NT2/D1 (cell line): ENCODE results near the gene IWS1.
A peak's percentile ranks its signal among the peaks of the same experiment; 100 is the strongest.
"Not testable (repeated sequence)": the region's sequence is repeated elsewhere in the genome, so short reads cannot be mapped to it uniquely, and the experiment has no call there.

ENCODE experiments used
- DNase-seq: peaks from one replicate; pipeline ENCODE4 v3.0.0-alpha.2; 2011; ENCODE audit warnings: low read depth, low spot score
- H3K27me3 ChIP-seq: 2 replicates; pipeline ENCODE4 v1.6.0; 2011; ENCODE audit warnings: mild to moderate bottlenecking; ENCODE audit not compliant: insufficient read length, insufficient read depth
- H3K36me3 ChIP-seq: 2 replicates; pipeline ENCODE4 v1.6.1; 2011; ENCODE audit warnings: mild to moderate bottlenecking, low read length, mixed read lengths; ENCODE audit not compliant: insufficient read depth, insufficient read length
- H3K4me1 ChIP-seq: 2 replicates; pipeline ENCODE4 v1.5.1; 2011; ENCODE audit not compliant: insufficient read depth, insufficient read length
- H3K4me3 ChIP-seq: 2 replicates; pipeline ENCODE4 v1.5.1; 2011; ENCODE audit warnings: low read depth; ENCODE audit not compliant: insufficient read length
- H3K9ac ChIP-seq: 2 replicates; pipeline ENCODE4 v1.6.0; 2011; ENCODE audit warnings: low read depth; ENCODE audit not compliant: insufficient read length
- H3K9me3 ChIP-seq: 2 replicates; pipeline ENCODE4 v1.5.1; 2011; ENCODE audit warnings: mild to moderate bottlenecking, low read length; ENCODE audit not compliant: insufficient read depth
- SUZ12 ChIP-seq: IDR thresholded peaks from 2 replicates; pipeline ENCODE4 v1.6.1; 2011; ENCODE audit not compliant: insufficient read length, insufficient read depth; ENCODE audit errors: extremely low read depth
- YY1 ChIP-seq: IDR thresholded peaks from 2 replicates; pipeline ENCODE4 v1.6.1; 2011; ENCODE audit not compliant: insufficient read length, insufficient read depth
- ZNF274 ChIP-seq: IDR thresholded peaks from 2 replicates; pipeline ENCODE4 v1.6.1; 2011; ENCODE audit warnings: mild to moderate bottlenecking, low read depth, low read length

IWS1 gene

DNA sequence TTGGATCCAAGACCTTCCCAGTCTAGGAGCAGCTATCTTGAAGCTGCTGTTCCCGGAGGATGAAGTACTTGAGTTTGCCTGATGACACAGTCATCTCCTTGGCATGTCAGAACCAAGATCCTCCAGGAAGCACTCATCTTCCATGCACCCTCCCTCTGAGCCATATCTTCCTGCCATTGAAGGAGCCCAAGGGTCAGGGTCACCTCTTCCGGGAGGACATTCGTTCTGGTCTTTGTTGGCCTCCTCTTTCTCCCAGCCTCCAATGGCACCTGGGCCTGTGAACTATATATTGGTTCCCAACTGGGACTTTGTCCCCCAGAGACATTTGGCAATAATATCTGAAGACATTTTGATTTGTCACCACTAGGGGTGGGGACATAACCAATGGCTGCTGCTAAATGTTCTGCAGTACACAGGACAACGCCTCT is 4.9 kb upstream of the IWS1 start:
- TF ChIP-seq SUZ12 (no peak), ZNF274 (no peak), YY1 (no peak)
- no peak for DNase-seq
- H3K4me1 ChIP-seq = peaks cover 7% of the 10 kb centered on the region
- H3K27me3 ChIP-seq = no peaks in the 10 kb centered on the region
- no peak overlapping the region for H3K9ac ChIP-seq
- no peak overlapping the region for H3K4me3 ChIP-seq
- no peaks in the 10 kb centered on the region for H3K36me3 ChIP-seq
- 0 out of 2 replicates have a peak, but pooled peaks cover 4% of the 10 kb centered on the region for H3K9me3 ChIP-seq

DNA sequence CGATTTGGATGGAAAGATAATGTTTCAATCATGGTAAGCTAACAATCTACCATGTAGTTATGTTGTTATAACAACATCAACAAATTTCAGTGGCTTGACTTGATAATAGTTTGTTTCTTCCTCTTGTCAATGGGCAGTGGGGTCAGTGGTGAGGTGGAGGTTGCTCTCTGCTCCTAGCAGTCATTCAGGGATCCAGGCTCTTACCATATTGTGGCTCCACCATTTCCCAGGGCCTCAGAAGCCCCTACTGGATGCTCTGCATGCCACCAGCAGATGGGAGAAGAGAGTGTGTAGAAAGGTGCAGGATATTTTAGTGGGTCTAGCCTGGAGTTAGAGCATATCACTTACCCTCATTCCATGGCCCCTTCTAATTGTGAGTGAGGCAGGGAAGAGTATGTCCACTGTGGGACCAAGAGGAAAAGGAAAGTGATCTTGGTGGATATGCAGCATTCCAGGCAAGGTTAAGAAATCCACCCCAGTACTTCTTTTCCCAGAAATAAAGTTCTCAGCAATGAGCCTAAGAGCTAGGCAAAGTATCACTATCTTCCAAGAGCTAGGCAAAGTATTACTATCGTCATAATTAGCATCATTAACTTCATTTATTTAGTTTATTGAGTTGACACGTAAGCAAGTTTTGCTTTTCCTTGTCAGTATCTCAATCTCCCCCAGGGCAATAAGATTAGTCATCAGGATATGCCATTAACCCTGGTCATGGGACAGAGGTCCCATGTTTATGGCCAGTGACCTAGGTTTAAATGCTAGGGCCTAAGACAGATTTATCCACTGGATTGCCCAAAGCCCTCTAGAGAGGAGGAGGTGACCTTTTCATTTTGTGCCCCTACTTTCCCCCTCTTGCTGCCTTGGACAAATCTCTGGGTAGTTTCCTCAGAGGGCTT is 4.2 kb upstream of the IWS1 start:
- Histone ChIP-seq H3K4me1 (peaks cover 7% of the 10 kb centered on the region), H3K4me3 (no peak overlapping the region), H3K9me3 (0 out of 2 replicates have a peak, but pooled peaks cover 4% of the 10 kb centered on the region), H3K9ac (no peak overlapping the region), H3K36me3 (no peaks in the 10 kb centered on the region), H3K27me3 (no peaks in the 10 kb centered on the region)
- no peak for TF ChIP-seq SUZ12
- no peak for TF ChIP-seq YY1
- TF ChIP-seq ZNF274 = no peak
- no peak for DNase-seq

DNA sequence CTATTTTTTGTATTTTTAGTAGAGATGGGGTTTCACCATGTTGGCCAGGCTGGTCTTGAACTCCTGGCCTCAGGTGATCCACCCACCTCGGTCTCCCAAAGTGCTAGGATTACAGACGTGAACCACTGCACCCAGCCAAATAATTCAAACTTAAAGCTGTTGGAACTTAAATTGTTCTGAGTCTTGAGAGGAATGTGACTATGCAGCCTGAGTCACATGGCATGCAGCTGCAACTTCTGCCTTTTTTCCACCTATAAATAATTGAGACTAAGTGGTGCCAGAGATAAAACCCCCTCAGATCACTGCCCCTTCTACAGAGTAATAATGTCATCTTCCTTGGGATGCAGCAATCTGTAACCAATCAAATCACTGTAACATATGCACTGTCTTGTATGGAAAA is 3.1 kb upstream of the IWS1 start:
- H3K36me3 ChIP-seq, H3K4me3 ChIP-seq, H3K9ac ChIP-seq, H3K27me3 ChIP-seq, H3K9me3 ChIP-seq, H3K4me1 ChIP-seq, DNase-seq: not testable (repeated sequence)

DNA sequence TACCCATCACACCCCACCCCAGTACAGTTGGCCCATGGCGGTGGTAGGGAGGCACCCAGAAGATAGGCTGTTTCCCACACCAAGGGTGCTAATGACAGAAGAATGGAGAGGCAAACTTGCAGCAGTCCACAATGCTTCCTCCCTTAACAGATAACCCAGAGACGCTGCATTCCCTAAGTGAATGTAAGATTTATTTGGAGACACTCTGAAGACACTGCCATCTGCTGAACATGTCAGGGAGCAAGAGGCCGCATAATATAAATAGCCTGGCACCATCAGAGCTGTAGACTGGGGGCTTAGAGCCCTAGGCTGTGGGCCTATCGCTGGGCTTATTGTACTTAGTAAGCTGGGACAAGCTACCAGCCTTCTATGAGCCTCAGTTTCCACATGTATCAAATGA is 2.2 kb upstream of the IWS1 start:
- Histone ChIP-seq H3K9me3 (0 out of 2 replicates have a peak, but pooled peaks cover 4% of the 10 kb centered on the region), H3K27me3 (no peaks in the 10 kb centered on the region), H3K4me3 (no peak overlapping the region), H3K9ac (no peak overlapping the region), H3K4me1 (peaks cover 7% of the 10 kb centered on the region), H3K36me3 (peaks cover 10% of the 10 kb centered on the region)
- TF ChIP-seq SUZ12 (no peak), ZNF274 (no peak), YY1 (no peak)
- DNase-seq = no peak

DNA sequence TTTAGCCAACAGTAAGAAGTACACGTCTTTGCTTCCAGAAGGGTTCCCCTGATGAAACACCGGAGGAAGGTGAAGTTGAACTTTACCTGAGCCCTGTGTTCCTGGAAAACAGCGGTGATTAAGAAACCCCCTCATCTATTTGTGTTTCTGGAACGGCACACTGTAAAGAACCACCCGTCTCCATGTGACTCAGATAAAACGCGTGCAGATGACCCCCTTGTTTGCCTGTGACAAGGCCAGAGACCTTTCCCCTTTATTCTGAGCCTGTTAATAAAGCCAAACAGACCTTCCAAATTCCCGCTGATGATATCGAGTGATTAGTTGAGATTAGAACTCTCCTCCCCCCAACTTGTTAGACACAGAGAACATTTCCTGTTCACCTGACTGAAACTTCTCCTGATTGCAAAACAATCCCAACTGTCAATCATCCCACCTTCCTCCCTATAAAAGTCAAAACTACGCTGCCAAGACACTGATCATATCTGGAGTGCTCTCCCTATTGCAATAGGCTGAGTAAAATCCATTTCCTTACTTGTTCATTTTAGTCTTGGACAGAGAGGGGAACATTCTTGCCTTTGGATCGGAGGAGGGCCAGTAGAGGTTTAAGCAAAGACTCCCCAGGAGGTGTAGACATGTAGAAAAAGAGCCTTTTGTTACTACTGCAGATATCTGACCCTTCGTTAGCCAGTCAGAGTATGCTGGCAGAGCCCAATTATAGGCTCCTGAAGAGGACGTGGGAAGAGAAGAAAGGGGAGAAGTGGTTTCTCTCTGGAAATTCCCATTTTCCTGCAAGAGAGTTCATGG is 914 bp upstream of the IWS1 start:
- Histone ChIP-seq H3K9ac (peak overlapping the region; percentile 94), H3K36me3 (peaks cover 23% of the 10 kb centered on the region), H3K9me3 (0 out of 2 replicates have a peak, but pooled peaks cover 4% of the 10 kb centered on the region), H3K4me1 (peaks cover 7% of the 10 kb centered on the region), H3K27me3 (no peaks in the 10 kb centered on the region), H3K4me3 (peak overlapping the region; percentile 87)
- no peak for TF ChIP-seq YY1
- TF ChIP-seq ZNF274 = no peak
- no peak for TF ChIP-seq SUZ12
- DNase-seq = peak; percentile 32

DNA sequence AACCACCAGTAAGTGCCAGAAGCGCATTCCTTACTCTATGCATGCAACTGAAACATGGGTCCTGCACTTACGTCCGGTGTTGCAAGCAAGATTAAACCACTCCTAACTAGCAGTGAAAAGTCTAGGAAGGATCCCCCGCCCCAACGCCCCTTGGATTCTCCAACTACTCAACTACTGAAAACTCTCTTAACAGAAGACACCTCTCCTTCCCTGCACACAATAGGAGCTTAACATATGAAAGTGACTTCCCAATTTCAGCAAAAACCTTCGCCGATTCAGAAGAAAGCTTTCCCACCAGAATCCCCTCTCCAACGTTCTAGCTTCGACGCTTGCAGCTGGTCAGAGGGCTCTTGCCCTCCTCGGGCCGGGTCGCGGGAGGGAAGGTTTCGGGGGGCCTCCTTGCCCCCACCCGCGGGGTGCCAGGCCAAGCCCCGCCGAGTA is 578 bp downstream of the IWS1 start:
- TF ChIP-seq YY1 (no peak), SUZ12 (no peak), ZNF274 (no peak)
- H3K9ac ChIP-seq = peak overlapping the region; percentile 94
- no peak for DNase-seq
- no peaks in the 10 kb centered on the region for H3K27me3 ChIP-seq
- peak overlapping the region; percentile 87 for H3K4me3 ChIP-seq
- peaks cover 7% of the 10 kb centered on the region for H3K4me1 ChIP-seq
- H3K36me3 ChIP-seq = peaks cover 37% of the 10 kb centered on the region
- H3K9me3 ChIP-seq = 0 out of 2 replicates have a peak, but pooled peaks cover 4% of the 10 kb centered on the region

DNA sequence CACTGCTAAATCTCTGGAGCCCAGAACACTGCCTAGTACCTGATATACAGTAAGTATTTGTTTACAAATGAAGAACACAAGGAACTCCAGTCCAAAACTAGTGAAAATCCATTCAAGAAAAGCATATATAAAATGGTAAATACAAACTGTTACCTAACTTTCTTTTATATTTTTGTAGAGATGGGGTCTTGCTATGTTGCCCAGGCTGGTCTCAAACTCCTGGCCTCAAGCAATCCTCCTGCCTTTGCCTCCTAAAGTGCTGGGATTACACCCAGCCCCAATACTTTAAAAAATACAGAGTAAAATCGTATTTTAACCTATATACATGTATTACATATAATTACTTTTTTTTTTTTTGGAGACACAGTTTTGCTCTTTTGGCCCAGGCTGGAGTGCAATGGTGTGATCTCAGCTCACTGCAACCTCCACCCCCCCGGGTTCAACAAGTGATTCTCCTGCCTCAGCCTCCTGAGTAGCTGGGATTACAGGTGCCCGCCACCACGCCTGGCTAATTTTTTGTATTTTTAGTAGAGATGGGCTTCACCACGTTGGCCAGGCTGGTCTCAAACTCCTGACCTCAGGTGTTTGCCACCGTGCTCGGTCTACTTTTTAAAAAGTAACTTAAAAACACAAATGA is 2.0 kb downstream of the IWS1 start:
- not testable (repeated sequence) for H3K4me3 ChIP-seq, H3K4me1 ChIP-seq, H3K9me3 ChIP-seq, DNase-seq, H3K27me3 ChIP-seq, H3K9ac ChIP-seq
- H3K36me3 ChIP-seq = peaks cover 51% of the 10 kb centered on the region
